Mesodermal cell (in vitro differentiated cells): Measurements from ENCODE around the gene PLBD2. TPM values are rescaled to one million over a fixed set of nuclear protein-coding genes. Genes with fewer than 3 reads are reported as not detected.
A peak's percentile ranks its signal among the peaks of the same experiment; 100 is the strongest.

Experiments used
- H3K27ac ChIP-seq: 2 replicates; pipeline ENCODE4 v1.7.0; 2013; ENCODE audit warnings: mild to moderate bottlenecking, low read depth, low read length, moderate library complexity; ENCODE audit not compliant: severe bottlenecking
- H3K36me3 ChIP-seq: 2 replicates; pipeline ENCODE4 v1.7.1; 2013; ENCODE audit warnings: mild to moderate bottlenecking, low read length, moderate library complexity; ENCODE audit not compliant: control insufficient read depth, insufficient read depth
- H3K4me1 ChIP-seq: one replicate; pipeline ENCODE4 v1.7.1; 2013; ENCODE audit warnings: mild to moderate bottlenecking, low read length; ENCODE audit not compliant: insufficient read depth, control insufficient read depth, poor library complexity, severe bottlenecking
- H3K4me3 ChIP-seq: 2 replicates; pipeline ENCODE4 v1.7.0; 2013; ENCODE audit warnings: low read length, control low read depth, mild to moderate bottlenecking; ENCODE audit not compliant: insufficient read depth, poor library complexity, severe bottlenecking; ENCODE audit errors: extremely low read depth
- H3K9me3 ChIP-seq: 2 replicates; pipeline ENCODE4 v1.7.1; 2013; ENCODE audit warnings: mild to moderate bottlenecking, low read length, moderate library complexity; ENCODE audit not compliant: control insufficient read depth
- WGBS, 2 experiments: methylation state at CpG; one replicate each; pipeline ENCODE4 v1.1.5; 2013; ENCODE audit warnings: missing lambda C conversion rate in 2 of 2; ENCODE audit not compliant: insufficient coverage in 2 of 2; 5-methylcytosine and 5-hydroxymethylcytosine counted together
- polyA plus RNA-seq, 2 experiments: library from polyadenylated mRNA; stranded (reverse); fragments of 50-300 nt; gene quantifications; one replicate each; pipeline ENCODE4 v1.2.3, GENCODE V29; 2013

Gene PLBD2
- polyA plus RNA-seq (2013, experiment 1 of 2): 32.6 TPM
- 26.7 TPM for polyA plus RNA-seq (2013, experiment 2 of 2)

GRCh38 chr12:113358381-113359132 is at the start of gene PLBD2:
Gene PLBD2, plus strand, starts transcription at chr12:113358587. Its CDS starts 14 bp downstream, at chr12:113358601.
- H3K9me3 ChIP-seq: no peaks in the 10 kb centered on the region
- peaks cover 4% of the 10 kb centered on the region for H3K4me1 ChIP-seq
- WGBS, 2 experiments: 0% methylated on average over 32 to 38 of the region's 67 CpGs
- H3K27ac ChIP-seq: no peak within 1 kb of the TSS
- peaks cover 10% of the 10 kb centered on the region for H3K36me3 ChIP-seq
- H3K4me3 ChIP-seq: peak within 1 kb of the TSS; percentile 82

- Histone ChIP-seq H3K4me3 (no peak overlapping the region), H3K9me3 (no peaks in the 10 kb centered on the region), H3K4me1 (peaks cover 14% of the 10 kb centered on the region), H3K36me3 (no peaks in the 10 kb centered on the region), H3K27ac (no peak overlapping the region)
- WGBS, 2 experiments: 100% methylated on average over 1 of the region's 1 CpG; no CpG with 5 or more reads in 1 of the 2 experiments
These were observed 47.9 kb upstream of the PLBD2 start for GRCh38 chr12:113310489-113310888.

- WGBS, 2 experiments: 90 to 93% methylated on average over 2 of the region's 7 CpGs
- H3K36me3 ChIP-seq: peaks cover 4% of the 10 kb centered on the region
These were observed 44.3 kb upstream of the PLBD2 start for GRCh38 chr12:113314121-113314529.

GRCh38 chr12:113315358-113315757 is 43.0 kb upstream of the PLBD2 start:
- Histone ChIP-seq H3K27ac (no peak overlapping the region), H3K4me1 (peaks cover 11% of the 10 kb centered on the region)

More at GRCh38 chr12:113314121-113314529, 44.3 kb upstream of the PLBD2 start:
- no peak overlapping the region for H3K4me3 ChIP-seq
- no peaks in the 10 kb centered on the region for H3K9me3 ChIP-seq
- peaks cover 11% of the 10 kb centered on the region for H3K4me1 ChIP-seq
- peak overlapping the region; percentile 29 for H3K27ac ChIP-seq

GRCh38 chr12:113316155-113316554 is 42.2 kb upstream of the PLBD2 start:
- 89 to 100% methylated on average over 2 to 3 of the region's 7 CpGs for WGBS, 2 experiments

More at GRCh38 chr12:113315358-113315757, 43.0 kb upstream of the PLBD2 start:
- peaks cover 4% of the 10 kb centered on the region for H3K36me3 ChIP-seq
- no peaks in the 10 kb centered on the region for H3K9me3 ChIP-seq
- H3K4me3 ChIP-seq: no peak overlapping the region
- WGBS, 2 experiments: 87 to 92% methylated on average over 9 of the region's 9 CpGs

GRCh38 chr12:113317122-113317521 is 41.3 kb upstream of the PLBD2 start:
- Histone ChIP-seq H3K9me3 (peaks cover 13% of the 10 kb centered on the region), H3K4me1 (peaks cover 11% of the 10 kb centered on the region), H3K36me3 (peaks cover 9% of the 10 kb centered on the region), H3K27ac (no peak overlapping the region), H3K4me3 (no peak overlapping the region)
- WGBS, 2 experiments: 95 to 96% methylated on average over 4 to 5 of the region's 6 CpGs

More at GRCh38 chr12:113316155-113316554, 42.2 kb upstream of the PLBD2 start:
- Histone ChIP-seq H3K9me3 (peaks cover 6% of the 10 kb centered on the region), H3K4me3 (no peak overlapping the region), H3K4me1 (peaks cover 11% of the 10 kb centered on the region), H3K36me3 (peaks cover 7% of the 10 kb centered on the region), H3K27ac (no peak overlapping the region)

- Histone ChIP-seq H3K4me3 (no peak overlapping the region), H3K4me1 (peaks cover 9% of the 10 kb centered on the region), H3K27ac (no peak overlapping the region), H3K9me3 (peaks cover 14% of the 10 kb centered on the region), H3K36me3 (peaks cover 9% of the 10 kb centered on the region)
- WGBS, 2 experiments: 79 to 95% methylated on average over 4 of the region's 4 CpGs
These were observed 40.2 kb upstream of the PLBD2 start for GRCh38 chr12:113318046-113318656.

DNA sequence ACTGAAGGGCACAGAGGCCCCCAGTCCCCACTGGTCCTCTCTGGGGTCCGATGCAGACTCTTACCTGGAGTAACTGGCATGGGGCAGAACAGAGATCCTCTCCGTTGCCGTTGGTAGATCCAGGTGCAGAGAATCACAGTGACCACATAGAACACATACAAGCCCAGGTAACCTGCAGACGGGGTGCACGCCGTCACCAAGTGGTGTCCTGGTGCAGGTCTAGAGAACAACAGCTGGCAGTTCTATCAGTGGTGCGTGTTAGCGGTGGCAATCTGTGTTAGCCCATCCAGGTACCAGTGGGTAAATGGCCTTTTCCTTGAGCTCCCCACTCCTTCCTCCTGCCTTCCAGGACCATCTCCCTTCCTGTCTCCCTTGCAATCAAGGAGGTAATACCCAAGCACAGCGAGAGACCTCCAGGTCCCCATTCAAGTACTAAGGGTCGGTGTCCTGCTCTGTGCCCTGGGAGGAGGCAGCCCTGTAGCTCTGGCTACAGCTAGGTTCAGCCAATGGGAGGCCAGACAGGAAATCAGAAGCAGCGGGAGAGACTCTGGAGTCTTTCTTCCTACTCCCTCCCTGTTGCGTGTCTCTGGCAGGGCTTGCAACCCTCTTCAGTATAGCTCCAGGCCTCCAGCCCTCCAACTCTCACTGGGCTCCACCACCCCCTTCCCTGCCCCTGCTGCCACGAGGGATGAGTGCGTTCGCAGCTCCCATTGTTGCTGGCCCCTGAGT is 39.3 kb upstream of the PLBD2 start:
- WGBS, 2 experiments: 83 to 87% methylated on average over 12 to 14 of the region's 15 CpGs
- Histone ChIP-seq H3K9me3 (peaks cover 14% of the 10 kb centered on the region), H3K4me1 (peaks cover 1% of the 10 kb centered on the region), H3K27ac (no peak overlapping the region), H3K4me3 (no peak overlapping the region), H3K36me3 (peaks cover 9% of the 10 kb centered on the region)

DNA sequence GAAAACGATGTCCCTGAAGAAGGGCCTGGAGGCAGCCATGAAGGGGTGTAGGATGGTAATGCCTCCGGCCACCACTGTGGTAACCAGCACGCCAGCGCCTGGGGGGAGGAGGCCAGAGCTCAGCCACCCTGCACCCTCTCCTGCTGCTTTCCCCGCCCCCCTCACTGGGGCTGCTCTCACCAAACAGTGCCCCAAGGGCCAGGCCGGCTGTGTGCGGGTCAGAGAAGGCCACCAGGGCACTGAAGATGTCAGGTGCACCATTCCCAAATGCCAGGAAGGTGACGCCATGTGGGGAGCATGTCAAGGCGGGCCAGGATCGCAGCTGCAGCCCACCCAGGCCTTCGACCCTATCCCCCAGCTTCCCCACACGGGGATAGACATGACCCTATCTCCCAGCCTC is 38.0 kb upstream of the PLBD2 start:
- H3K9me3 ChIP-seq: peaks cover 14% of the 10 kb centered on the region
- H3K4me1 ChIP-seq: no peaks in the 10 kb centered on the region
- 87 to 89% methylated on average over 12 of the region's 12 CpGs for WGBS, 2 experiments
- H3K4me3 ChIP-seq: no peak overlapping the region
- H3K36me3 ChIP-seq: peaks cover 9% of the 10 kb centered on the region
- no peak overlapping the region for H3K27ac ChIP-seq

DNA sequence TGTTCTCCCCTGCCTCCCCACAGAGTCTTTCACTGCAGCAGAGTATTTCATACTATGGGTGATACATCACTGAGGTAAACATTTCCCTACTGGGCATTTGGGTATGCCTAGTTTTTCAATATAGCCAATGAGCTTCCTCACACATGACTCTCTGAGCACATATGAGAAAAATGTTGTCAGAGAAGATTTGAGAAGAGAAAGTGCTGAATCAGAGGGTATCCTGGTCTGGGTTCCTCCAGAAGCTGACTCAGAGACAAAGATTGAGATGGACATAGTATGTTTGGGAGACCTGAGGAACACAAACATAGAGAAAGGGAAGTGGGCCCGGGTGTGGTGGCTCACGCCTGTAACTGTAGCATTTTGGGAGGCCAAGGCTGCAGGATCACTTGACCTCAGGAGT is 36.0 kb upstream of the PLBD2 start:
- Histone ChIP-seq H3K36me3 (peaks cover 9% of the 10 kb centered on the region), H3K4me3 (no peak overlapping the region), H3K27ac (no peak overlapping the region), H3K9me3 (peaks cover 14% of the 10 kb centered on the region), H3K4me1 (peaks cover 6% of the 10 kb centered on the region)
- WGBS, 2 experiments: 94 to 100% methylated on average over 2 of the region's 2 CpGs
